Measurements from ENCODE around the gene CYBA. TPM values are rescaled to one million over a fixed set of nuclear protein-coding genes. Genes with fewer than 3 reads are reported as not detected.

CYBA gene
- total RNA-seq, 1 donor from 2014 or later = 116 TPM

GRCh38 chr16:88627531-88628411 lies 23.1 kb downstream of the CYBA start:
- DNase-seq (ENCODE audit: low spot score in 2 of 2, unreplicated experiment in 2 of 2) = no peak
- no peak overlapping the region for H3K4me3 Mint-ChIP-seq
- H3K4me1 Mint-ChIP-seq = no peaks in the 10 kb centered on the region
- TF ChIP-seq, protein P1, sequence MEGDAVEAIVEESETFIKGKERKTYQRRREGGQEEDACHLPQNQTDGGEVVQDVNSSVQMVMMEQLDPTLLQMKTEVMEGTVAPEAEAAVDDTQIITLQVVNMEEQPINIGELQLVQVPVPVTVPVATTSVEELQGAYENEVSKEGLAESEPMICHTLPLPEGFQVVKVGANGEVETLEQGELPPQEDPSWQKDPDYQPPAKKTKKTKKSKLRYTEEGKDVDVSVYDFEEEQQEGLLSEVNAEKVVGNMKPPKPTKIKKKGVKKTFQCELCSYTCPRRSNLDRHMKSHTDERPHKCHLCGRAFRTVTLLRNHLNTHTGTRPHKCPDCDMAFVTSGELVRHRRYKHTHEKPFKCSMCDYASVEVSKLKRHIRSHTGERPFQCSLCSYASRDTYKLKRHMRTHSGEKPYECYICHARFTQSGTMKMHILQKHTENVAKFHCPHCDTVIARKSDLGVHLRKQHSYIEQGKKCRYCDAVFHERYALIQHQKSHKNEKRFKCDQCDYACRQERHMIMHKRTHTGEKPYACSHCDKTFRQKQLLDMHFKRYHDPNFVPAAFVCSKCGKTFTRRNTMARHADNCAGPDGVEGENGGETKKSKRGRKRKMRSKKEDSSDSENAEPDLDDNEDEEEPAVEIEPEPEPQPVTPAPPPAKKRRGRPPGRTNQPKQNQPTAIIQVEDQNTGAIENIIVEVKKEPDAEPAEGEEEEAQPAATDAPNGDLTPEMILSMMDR (IDR thresholded peaks at IDR 0.05; ENCODE audit: unreplicated experiment) = no peak
- H3K27me3 Mint-ChIP-seq (ENCODE audit: low read depth) = no peaks in the 10 kb centered on the region
- H3K9me3 Mint-ChIP-seq = no peaks in the 10 kb centered on the region
- no peak overlapping the region for H3K27ac Mint-ChIP-seq
- peaks cover 13% of the 10 kb centered on the region for H3K36me3 Mint-ChIP-seq

- H3K27ac Mint-ChIP-seq = no peak overlapping the region
- TF ChIP-seq, protein P1 (IDR thresholded peaks at IDR 0.05; ENCODE audit: unreplicated experiment) = no peak
- peaks cover 10% of the 10 kb centered on the region for H3K36me3 Mint-ChIP-seq
- no peaks in the 10 kb centered on the region for H3K4me1 Mint-ChIP-seq
- no peak overlapping the region for H3K4me3 Mint-ChIP-seq
- H3K9me3 Mint-ChIP-seq = no peaks in the 10 kb centered on the region
- H3K27me3 Mint-ChIP-seq (ENCODE audit: low read depth) = no peaks in the 10 kb centered on the region
- no peak for DNase-seq (ENCODE audit: low spot score in 2 of 2, unreplicated experiment in 2 of 2)
Measured at GRCh38 chr16:88626646-88627045, 24.2 kb downstream of the CYBA start.

GRCh38 chr16:88624977-88625576 lies 25.8 kb downstream of the CYBA start:
- TF ChIP-seq, protein P1 (IDR thresholded peaks at IDR 0.05; ENCODE audit: unreplicated experiment) = no peak
- Mint-ChIP-seq H3K4me1 (no peaks in the 10 kb centered on the region), H3K4me3 (no peak overlapping the region), H3K9me3 (no peaks in the 10 kb centered on the region), H3K27me3 (ENCODE audit: low read depth) (no peaks in the 10 kb centered on the region), H3K27ac (no peak overlapping the region), H3K36me3 (peaks cover 10% of the 10 kb centered on the region)
- no peak for DNase-seq (ENCODE audit: low spot score in 2 of 2, unreplicated experiment in 2 of 2)

DNA sequence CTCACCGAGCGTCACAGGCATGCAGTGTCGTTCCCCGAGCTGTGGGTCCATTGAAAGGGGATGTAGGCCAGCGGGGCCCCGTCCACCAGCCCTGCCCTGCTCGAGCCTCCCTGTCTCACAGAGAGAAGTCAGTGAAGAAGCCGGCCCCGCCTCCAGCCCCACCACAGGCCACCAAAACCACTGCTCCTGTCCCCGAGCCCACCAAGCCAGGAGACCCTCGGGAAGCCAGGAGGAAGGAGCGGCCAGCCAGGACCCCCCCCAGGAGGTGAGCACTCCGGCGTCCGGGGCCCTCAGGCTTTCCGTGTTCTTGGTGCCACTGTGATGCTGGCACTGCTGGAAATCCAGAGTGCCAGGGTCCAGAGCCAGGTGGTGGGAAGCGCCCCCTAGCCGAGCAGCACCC lies 26.4 kb downstream of the CYBA start:
- TF ChIP-seq, protein P1 (IDR thresholded peaks at IDR 0.05; ENCODE audit: unreplicated experiment) = no peak
- no peaks in the 10 kb centered on the region for H3K9me3 Mint-ChIP-seq
- H3K27ac Mint-ChIP-seq = no peak overlapping the region
- no peak for DNase-seq (ENCODE audit: low spot score in 2 of 2, unreplicated experiment in 2 of 2)
- H3K36me3 Mint-ChIP-seq = peaks cover 8% of the 10 kb centered on the region
- no peaks in the 10 kb centered on the region for H3K27me3 Mint-ChIP-seq (ENCODE audit: low read depth)
- H3K4me1 Mint-ChIP-seq = no peaks in the 10 kb centered on the region
- H3K4me3 Mint-ChIP-seq = no peak overlapping the region

DNA sequence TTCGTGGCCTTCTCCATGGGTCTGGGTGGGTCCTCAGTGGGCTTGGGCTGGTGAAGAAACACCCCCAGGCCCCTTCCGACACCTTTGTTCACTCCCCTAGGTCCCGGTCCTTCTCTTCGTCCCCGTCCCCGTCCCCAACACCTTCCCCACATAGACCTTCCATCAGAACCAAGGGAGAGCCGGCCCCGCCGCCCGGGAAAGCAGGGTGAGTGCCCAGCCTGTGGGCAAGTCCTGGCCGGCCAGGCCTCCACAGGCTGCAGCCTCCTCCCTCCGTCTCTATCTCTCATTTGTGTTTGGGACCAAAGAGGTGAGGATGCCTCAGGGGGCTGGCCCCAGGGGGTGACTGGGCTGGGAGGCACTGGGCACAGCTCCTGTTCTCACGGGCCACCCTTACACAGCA lies 27.0 kb downstream of the CYBA start:
- Mint-ChIP-seq H3K9me3 (no peaks in the 10 kb centered on the region), H3K4me1 (no peaks in the 10 kb centered on the region), H3K27me3 (ENCODE audit: low read depth) (no peaks in the 10 kb centered on the region), H3K36me3 (peaks cover 9% of the 10 kb centered on the region), H3K4me3 (no peak overlapping the region), H3K27ac (no peak overlapping the region)
- no peak for DNase-seq (ENCODE audit: low spot score in 2 of 2, unreplicated experiment in 2 of 2)
- TF ChIP-seq, protein P1 (IDR thresholded peaks at IDR 0.05; ENCODE audit: unreplicated experiment) = no peak
